Measurements from ENCODE around the gene ABRACL.

GRCh38 chr6:139017227-139017626, 11.3 kb upstream of the ABRACL start:
- TF ChIP-seq EZH2phosphoT487 (IDR thresholded peaks at IDR 0.05; ENCODE audit: insufficient read depth, low read depth), result no peak
- no peak for TF ChIP-seq EZH2 (IDR thresholded peaks at IDR 0.05; ENCODE audit: insufficient read depth, poor library complexity, severe bottlenecking)

Measured in GM23248 (cell line).